HG03280 (cell line): Measurements from ENCODE around the gene SNX13.
"Not testable (repeated sequence)": the region's sequence is repeated elsewhere in the genome, so short reads cannot be mapped to it uniquely, and the experiment has no call there.

Source experiments
- ATAC-seq: cut with Tn5 transposase; IDR thresholded peaks from one replicate; pipeline ENCODE4 v1.9.1; 2021; ENCODE audit warnings: mild to moderate bottlenecking, moderate library complexity; ENCODE audit not compliant: unreplicated experiment

SNX13 gene

GRCh38 chr7:17915796-17916195 lies 24.5 kb downstream of the SNX13 start:
- ATAC-seq: no peak

DNA sequence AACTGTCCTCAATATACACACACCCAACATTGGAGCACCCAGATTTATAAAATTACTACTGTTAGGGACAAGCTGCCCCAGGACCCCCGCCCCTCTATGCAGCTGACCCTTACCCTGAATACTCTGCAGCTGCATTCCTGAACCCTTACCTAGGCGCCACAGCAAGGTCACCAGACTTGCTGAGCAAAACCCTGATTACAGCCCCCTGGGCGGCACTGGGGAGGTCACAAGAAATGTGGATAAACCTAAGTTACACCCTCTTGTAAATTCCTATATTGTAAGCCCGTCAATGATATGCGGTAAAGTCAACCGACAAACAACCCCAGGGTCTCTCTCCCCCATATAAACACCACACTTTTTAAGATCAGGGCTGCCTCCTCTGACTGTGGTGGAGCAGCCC lies 25.1 kb downstream of the SNX13 start:
- ATAC-seq: no peak

- no peak for ATAC-seq
Observed at GRCh38 chr7:17913250-17913649, 27.0 kb downstream of the SNX13 start.

- no peak for ATAC-seq
Observed at GRCh38 chr7:17912536-17913235, 27.6 kb downstream of the SNX13 start.

DNA sequence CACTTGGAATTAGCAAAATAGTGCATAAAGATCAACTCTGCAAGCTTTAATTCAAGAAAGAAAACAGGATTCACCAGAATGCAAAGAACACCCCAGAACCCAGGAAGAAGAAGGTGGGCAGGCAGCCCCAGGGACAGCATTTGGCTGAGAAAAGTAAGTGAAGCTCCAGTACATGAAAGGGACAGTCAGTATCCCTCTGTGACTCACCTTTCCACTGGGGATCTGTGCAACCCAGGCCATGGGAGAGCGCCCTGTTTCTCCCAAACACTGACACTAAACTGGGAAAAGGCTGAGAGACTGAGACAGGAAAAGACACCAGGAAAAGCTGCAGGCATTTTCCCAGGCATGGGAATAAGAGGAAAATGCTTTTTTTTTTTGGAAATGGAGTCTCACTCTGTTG lies 28.2 kb downstream of the SNX13 start:
- ATAC-seq: no peak

- no peak for ATAC-seq
Observed at GRCh38 chr7:17910377-17910776, 29.9 kb downstream of the SNX13 start.

DNA sequence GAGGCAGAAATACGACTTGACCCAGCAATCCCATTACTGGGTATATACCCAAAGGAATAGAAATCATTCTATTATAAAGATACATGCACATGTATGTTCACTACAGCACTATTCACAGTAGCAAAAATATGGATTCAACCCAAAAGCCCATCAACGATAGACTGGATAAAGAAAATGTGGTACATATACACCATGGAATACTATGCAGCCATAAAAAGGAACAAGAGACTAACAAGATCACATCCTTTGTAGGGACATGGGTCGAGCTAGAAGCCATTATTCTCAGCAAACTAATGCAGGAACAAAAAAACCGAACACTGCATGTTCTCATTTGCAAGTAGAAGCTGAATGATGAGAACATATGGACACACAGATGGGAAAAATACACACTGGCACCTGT lies 31.0 kb downstream of the SNX13 start:
- not testable (repeated sequence) for ATAC-seq

GRCh38 chr7:17907014-17907413 lies 33.3 kb downstream of the SNX13 start:
- no peak for ATAC-seq

GRCh38 chr7:17903337-17903736 lies 37.0 kb downstream of the SNX13 start:
- ATAC-seq: no peak

- ATAC-seq: no peak
Observed at GRCh38 chr7:17902599-17902998, 37.7 kb downstream of the SNX13 start.

- no peak for ATAC-seq
Observed at GRCh38 chr7:17900464-17900863, 39.8 kb downstream of the SNX13 start.

DNA sequence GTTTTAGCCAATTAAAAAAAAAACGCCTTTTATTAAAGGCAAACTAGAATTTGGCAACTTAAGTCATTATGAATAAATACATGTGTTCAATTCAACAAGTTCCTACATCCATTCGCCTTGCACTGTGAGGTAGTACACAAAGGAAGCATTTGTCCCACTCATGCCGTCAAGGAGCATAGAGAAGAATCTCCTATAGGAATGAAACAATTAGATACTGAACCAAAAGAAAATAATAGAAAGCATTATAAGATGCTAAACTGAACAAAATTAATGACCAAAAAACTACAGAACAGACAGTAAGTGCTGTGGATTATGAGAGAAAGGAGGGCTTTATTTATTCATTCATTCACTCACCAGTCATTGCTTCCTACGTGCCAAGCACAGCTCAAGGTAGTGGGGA lies 42.2 kb downstream of the SNX13 start:
- no peak for ATAC-seq

DNA sequence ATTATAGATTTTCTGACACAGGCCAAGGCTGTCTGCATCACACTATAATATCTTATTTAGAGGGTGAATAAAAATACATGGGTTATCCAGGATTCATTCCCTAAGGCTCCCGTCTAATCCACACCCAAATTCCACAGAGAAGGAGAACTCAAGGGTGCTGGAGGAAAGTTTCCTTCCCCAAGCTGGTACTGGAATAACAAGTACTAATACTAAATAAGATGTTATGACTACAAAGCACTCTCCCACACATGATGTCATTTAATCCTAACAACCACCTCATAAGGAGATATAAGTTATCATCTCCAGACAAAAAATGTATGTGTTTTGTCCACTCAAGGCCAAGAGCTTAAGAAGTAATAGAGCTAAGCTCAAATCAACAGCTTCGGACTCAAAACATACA lies 53.0 kb downstream of the SNX13 start:
- ATAC-seq: no peak

GRCh38 chr7:17882685-17883084 lies 57.6 kb downstream of the SNX13 start:
- ATAC-seq: no peak

GRCh38 chr7:17879075-17879661 lies 61.1 kb downstream of the SNX13 start:
- ATAC-seq: no peak

GRCh38 chr7:17878627-17879026 lies 61.7 kb downstream of the SNX13 start:
- no peak for ATAC-seq

DNA sequence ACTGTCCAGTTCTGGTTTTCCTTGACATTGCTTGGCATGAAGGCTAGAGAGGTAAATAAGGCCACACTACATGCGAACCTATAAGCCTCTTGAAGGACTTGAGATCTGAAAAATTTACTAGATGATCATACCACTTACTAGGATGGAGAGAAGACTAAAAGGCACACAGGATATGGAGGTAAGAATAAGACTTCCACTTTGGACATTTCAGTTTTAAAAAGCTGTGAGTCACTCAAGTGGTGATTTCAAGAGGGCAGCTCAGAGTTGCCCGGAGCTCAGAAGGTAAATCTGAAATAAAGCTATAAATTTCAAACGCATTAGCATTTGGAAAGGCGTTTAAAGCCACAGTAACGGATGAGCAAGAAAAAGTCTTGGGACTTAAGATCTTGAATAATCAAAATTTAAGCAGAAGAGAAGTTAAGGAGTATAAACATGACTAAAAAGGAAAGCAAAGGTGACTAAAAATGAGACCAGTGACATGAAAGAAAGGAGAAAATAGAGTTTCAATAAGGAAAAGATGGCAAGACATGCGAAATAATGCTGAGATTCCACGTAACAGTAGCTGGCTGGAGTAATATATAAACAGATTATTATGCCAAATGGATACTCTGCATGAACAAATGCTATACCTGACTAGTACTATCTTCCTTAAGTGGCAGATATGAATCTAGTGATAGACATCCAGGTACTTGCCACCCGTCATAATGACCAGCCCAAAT lies 68.3 kb downstream of the SNX13 start:
- ATAC-seq: no peak

DNA sequence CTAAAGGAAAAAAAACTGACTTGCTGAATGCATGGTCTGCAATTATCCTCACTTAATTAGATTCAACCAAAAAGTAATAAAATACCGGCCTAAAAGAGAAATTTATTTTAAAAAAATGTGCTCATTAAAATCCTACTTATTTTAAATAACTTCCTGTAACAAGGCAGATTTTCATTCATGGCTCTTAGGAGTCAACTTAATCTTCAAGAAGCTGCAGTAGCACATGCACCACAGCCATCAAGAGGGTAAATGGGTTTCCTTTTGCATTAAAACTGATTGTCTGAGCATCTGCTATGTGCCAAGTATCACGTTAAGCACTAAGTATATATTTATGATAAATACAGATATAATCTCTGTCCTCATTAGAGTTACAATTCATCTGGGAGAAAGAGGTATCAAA lies 69.9 kb downstream of the SNX13 start:
- ATAC-seq: no peak

DNA sequence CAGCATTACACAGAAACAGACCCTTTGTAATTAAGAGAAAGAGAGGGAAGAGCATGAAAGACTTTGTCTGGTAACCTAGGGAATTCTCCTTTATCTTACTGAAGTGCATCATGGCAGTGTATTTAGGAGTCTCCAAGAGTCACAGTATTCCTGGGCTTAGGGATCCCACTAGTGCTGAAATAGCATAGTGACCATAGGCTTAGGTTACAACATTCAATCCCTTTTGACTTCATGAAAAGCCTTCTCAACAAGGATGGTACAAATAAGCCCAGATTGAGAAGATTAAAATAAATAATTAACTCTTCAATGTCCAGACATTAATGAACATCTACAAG lies 76.5 kb downstream of the SNX13 start:
- no peak for ATAC-seq

GRCh38 chr7:17863095-17863808 lies 77.0 kb downstream of the SNX13 start:
- ATAC-seq: no peak

GRCh38 chr7:17856251-17856650 lies 84.0 kb downstream of the SNX13 start:
- ATAC-seq: no peak

DNA sequence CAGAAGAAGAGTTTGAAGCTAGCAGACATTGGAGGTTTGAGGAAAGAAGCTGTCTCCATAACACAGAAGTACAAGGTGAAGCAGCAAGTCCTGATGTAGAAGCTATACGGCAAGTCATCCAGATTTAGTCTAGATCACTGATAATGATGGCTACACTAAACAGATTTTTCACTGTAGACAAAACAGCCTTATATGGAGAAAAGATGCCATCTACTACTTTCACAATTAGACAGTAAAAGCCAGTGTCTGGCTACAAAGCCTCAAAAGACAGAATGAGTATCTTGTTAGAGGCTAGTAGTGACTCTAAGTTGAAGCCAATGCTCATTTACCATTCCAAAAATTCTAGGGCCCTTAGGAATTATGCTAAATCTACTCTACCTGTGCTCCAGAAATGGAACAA lies 85.1 kb downstream of the SNX13 start:
- ATAC-seq: no peak
